Activated naive CD8-positive, alpha-beta T cell treated with anti-CD3 and anti-CD28 coated beads, Interleukin-2, amount 10 ng/mL, durations not matched to agents 7 days and 5 days (primary cell): ENCODE measurements around the gene ARMC5. TPM values are rescaled to one million over a fixed set of nuclear protein-coding genes. Genes with fewer than 3 reads are reported as not detected.

Source experiments
- ATAC-seq: fragments of 150-1000 bp; cut with Tn5 transposase; one replicate; pipeline ENCODE4 v1.10.0; 2021; ENCODE audit warnings: low read depth, moderate library complexity
- POLR2A ChIA-PET: fragments of 350-600 bp; sonication (Branson Sonifier 250); formaldehyde crosslinking; loops from one replicate; lab custom pipeline; 2021; ENCODE audit warnings: antibody characterized with exemption; lab: Charles Lee
- DNase-seq: peaks from one replicate; pipeline ENCODE4 v3.0.0; 2021
- H3K27ac Mint-ChIP-seq: one replicate; pipeline ENCODE4 v1.8.0; 2022; ENCODE audit warnings: mild to moderate bottlenecking, mixed read lengths
- H3K27me3 Mint-ChIP-seq: one replicate; pipeline ENCODE4 v1.8.0; 2022; ENCODE audit warnings: mild to moderate bottlenecking, moderate library complexity, mixed read lengths
- H3K36me3 Mint-ChIP-seq: one replicate; pipeline ENCODE4 v1.8.0; 2021; ENCODE audit warnings: mild to moderate bottlenecking, mixed read lengths
- H3K4me1 Mint-ChIP-seq: one replicate; pipeline ENCODE4 v1.8.0; 2021; ENCODE audit warnings: mixed read lengths
- H3K4me3 Mint-ChIP-seq: one replicate; pipeline ENCODE4 v1.8.0; 2022; ENCODE audit warnings: mild to moderate bottlenecking, moderate library complexity, mixed read lengths
- H3K9me3 Mint-ChIP-seq: one replicate; pipeline ENCODE4 v1.8.0; 2021; ENCODE audit warnings: mixed read lengths
- total RNA-seq, 2 experiments: library from RNA; stranded (reverse); gene quantifications; one replicate each; pipeline ENCODE4 v1.2.3, GENCODE V29; 2021

The ARMC5 gene
- total RNA-seq, 2 experiments from 2014 or later: 12.9 to 13.6 TPM

- H3K27ac Mint-ChIP-seq: no peak overlapping the region
- no peak for ATAC-seq
- H3K4me1 Mint-ChIP-seq: peaks cover 21% of the 10 kb centered on the region
- DNase-seq: no peak
- no peak overlapping the region for H3K4me3 Mint-ChIP-seq
- H3K9me3 Mint-ChIP-seq: no peaks in the 10 kb centered on the region
- H3K36me3 Mint-ChIP-seq: peaks cover 4% of the 10 kb centered on the region
- POLR2A ChIA-PET: interaction anchor here (0.7 kb wide), 1 partner anchor 49 kb away, joined by 6 read pairs; no protein-coding TSS in a partner anchor
- peaks cover 31% of the 10 kb centered on the region for H3K27me3 Mint-ChIP-seq
Measured at GRCh38 chr16:31470615-31471014, 11.3 kb downstream of the ARMC5 start.

- peaks cover 23% of the 10 kb centered on the region for H3K4me1 Mint-ChIP-seq
- no peaks in the 10 kb centered on the region for H3K9me3 Mint-ChIP-seq
- peak overlapping the region; percentile 11 for H3K4me3 Mint-ChIP-seq
- H3K27ac Mint-ChIP-seq: no peak overlapping the region
- peaks cover 2% of the 10 kb centered on the region for H3K36me3 Mint-ChIP-seq
- DNase-seq (no peak), ATAC-seq (no peak)
- peaks cover 36% of the 10 kb centered on the region for H3K27me3 Mint-ChIP-seq
- POLR2A ChIA-PET: interaction anchor here (0.9 kb wide), 1 partner anchor 12 kb away, joined by 3 read pairs; the partner anchor contains the start of gene ARMC5
Measured at GRCh38 chr16:31471241-31471874, 12.1 kb downstream of the ARMC5 start.

DNA sequence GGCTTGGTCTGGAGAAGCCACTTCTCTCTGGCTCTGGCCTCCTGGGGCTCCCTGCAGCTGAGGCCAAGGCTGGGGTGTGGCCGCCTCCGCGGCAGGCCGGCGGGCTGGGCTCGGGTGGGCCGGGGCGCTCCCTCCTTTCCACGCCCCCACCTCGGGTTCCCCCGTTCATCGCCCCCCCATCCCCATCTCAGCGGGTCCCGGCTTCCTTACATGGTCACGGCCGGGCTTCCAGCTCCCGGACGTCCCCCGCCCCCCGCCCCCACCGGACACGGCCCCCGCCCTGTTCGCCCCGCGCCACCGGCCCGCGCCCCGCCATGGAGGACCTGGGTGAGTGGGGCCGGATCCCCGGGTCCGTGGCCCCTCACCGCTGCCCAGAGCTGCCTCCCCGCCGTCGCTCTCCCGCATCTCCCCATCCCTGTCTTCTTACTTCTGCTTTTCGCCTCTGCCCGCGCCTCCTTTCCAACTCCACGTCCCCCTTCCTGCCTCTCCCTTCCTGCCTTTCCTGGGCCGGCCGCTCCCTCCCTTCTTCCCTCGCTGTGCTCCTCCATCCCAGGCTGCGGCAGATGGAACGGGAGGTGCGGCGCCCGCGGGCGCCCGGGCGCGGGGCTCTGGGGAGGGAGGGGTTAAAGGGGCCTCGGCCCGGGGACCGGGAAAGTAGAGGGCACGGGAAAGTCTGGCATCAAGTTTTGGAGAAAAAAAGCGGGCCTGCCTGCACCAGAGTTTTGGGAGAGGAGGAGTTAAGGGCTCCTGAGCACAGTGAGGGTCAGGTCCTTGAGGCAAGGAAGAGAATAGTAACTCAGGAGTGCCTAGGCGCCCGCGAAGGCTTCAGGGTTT, 12.8 kb downstream of the ARMC5 start, which contains the start of gene TGFB1I1:
Gene TGFB1I1 (plus strand): TSS at position 278 of the 834 bp plus-strand sequence. CDS start 37 bp downstream, at position 315.
- Mint-ChIP-seq H3K4me1 (peaks cover 21% of the 10 kb centered on the region), H3K4me3 (peak within 1 kb of the TSS; percentile 77), H3K9me3 (no peaks in the 10 kb centered on the region), H3K36me3 (no peaks in the 10 kb centered on the region), H3K27ac (peak within 1 kb of the TSS; percentile 42), H3K27me3 (peaks cover 40% of the 10 kb centered on the region)
- POLR2A ChIA-PET: interaction anchor here (0.9 kb wide), 1 partner anchor 13 kb away, joined by 3 read pairs; the partner anchor contains the start of gene ARMC5
- DNase-seq (no peak), ATAC-seq (no peak)

DNA sequence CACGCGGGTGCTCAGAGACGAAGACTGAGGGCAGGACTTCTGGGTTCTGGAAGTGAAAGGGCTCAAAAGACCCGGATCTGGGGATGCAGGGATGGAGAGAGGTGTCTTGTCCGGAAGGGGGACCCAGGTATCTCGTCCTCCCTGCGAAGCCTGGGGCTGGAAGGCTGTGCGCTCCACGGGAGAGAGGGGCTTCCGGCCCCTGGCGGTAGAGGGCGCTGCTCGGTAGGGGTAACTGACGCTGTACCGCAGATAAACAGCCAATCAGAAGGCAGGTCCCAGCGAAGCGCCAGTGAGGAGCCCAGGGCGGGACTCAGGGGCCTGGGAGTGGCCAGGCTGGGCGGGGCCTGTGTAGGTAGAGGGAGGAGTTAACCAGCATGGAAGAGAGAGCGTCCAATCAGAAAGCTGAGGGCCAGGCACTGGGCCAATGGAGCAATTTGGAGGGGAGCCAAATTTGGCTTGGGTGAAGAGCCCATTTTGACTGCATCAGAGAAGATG, 13.5 kb downstream of the ARMC5 start:
- DNase-seq (peak; percentile 57), ATAC-seq (peak; percentile 41)
- peaks cover 40% of the 10 kb centered on the region for H3K27me3 Mint-ChIP-seq
- POLR2A ChIA-PET: no interaction called here
- peaks cover 14% of the 10 kb centered on the region for H3K4me1 Mint-ChIP-seq
- no peaks in the 10 kb centered on the region for H3K9me3 Mint-ChIP-seq
- peak overlapping the region; percentile 77 for H3K4me3 Mint-ChIP-seq
- H3K36me3 Mint-ChIP-seq: no peaks in the 10 kb centered on the region
- H3K27ac Mint-ChIP-seq: no peak overlapping the region

DNA sequence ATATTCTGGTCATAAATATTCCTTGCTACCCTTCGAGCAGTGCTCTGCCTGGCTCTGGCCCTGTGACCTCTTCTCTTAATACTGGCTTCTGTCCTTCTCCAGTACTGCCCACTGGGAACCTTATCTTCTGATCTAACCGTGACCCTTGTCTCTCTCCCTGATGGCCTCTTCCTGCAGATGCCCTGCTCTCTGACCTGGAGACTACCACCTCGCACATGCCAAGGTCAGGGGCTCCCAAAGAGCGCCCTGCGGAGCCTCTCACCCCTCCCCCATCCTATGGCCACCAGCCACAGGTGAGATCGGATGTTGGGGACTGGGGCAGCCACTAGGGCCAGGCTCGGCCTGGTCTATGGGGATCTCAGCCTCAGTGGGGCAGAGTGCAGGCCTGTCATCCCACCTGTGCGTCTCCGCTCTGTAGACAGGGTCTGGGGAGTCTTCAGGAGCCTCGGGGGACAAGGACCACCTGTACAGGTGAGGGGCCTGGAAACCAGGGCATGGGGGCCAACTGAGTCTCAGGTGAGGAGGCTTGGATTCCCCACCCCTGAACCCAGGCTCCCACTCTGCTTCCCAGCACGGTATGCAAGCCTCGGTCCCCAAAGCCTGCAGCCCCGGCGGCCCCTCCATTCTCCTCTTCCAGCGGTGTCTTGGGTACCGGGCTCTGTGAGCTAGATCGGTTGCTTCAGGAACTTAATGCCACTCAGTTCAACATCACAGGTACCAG, 14.1 kb downstream of the ARMC5 start:
- POLR2A ChIA-PET: interaction anchor here (1.2 kb wide), 1 partner anchor 13 kb away, joined by 11 read pairs; the partner anchor contains the start of gene ARMC5
- Mint-ChIP-seq H3K4me1 (peaks cover 10% of the 10 kb centered on the region), H3K27ac (no peak overlapping the region), H3K27me3 (peaks cover 40% of the 10 kb centered on the region), H3K9me3 (no peaks in the 10 kb centered on the region), H3K4me3 (peak overlapping the region; percentile 77), H3K36me3 (no peaks in the 10 kb centered on the region)
- DNase-seq (no peak), ATAC-seq (no peak)

DNA sequence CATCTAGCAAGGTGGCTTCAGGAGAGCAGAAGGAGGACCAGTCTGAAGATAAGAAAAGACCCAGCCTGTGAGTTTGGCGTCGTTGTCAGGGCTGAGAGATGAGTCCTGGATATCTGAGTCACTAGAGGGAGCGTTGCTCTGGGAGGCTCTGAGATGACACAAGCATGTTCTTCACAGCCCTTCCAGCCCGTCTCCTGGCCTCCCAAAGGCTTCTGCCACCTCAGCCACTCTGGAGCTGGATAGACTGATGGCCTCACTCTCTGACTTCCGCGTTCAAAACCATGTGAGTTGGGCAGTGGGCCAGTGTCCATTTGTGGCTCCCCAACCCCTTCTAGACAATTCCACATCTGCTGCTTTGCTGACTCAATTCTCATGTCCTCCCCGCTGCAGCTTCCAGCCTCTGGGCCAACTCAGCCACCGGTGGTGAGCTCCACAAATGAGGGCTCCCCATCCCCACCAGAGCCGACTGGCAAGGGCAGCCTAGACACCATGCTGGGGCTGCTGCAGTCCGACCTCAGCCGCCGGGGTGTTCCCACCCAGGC, 14.9 kb downstream of the ARMC5 start:
- no peaks in the 10 kb centered on the region for H3K9me3 Mint-ChIP-seq

DNA sequence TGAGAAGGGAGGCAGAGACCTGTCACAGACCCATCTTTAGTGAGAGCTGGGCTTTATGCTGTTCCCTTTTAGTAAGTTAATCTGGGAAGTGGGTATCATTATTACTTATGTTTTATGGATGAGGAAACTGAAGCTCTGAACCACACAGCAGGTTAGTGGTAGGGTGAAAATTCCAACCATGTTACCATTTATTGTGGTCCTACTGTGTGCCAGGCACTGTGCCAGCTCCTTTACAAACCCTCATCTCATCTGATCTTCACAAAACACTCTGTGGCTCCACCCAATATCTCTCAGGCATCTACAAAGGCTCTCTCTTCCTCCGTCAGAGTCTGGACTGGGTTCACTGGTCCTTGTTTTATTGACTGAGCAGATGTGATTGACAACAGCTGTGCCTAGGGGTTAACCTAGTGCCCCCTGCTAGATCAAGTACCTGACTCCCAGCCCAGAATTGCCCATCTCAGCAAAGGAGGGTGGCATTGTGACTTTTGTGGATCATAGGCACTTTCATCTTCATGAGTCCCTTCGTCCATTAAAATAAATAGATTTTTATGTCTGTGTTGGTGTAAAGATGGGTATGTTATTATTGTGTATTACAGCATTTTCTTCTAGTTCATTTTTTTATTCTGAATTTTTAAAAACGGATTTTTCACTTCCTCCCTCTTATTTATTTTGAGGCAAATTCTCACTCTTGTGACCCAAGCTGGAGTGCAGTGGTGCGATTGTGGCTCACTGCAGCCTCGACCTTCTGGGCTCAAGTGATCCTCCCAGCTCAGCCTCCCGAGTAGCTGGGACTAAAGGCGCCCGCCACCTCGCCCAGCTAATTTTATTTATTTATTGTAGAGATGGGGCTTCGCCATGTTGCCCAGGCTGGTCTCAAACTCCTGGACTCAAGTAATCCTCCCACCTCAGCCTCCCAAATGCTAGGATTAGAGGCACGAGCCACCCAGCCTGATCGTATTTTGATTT, 15.8 kb downstream of the ARMC5 start:
- H3K4me3 Mint-ChIP-seq: no peak overlapping the region
- no peaks in the 10 kb centered on the region for H3K36me3 Mint-ChIP-seq
- peaks cover 10% of the 10 kb centered on the region for H3K4me1 Mint-ChIP-seq

More for the DNA sequence above, 14.9 kb downstream of the ARMC5 start:
- Mint-ChIP-seq H3K27me3 (peaks cover 40% of the 10 kb centered on the region), H3K4me3 (no peak overlapping the region), H3K36me3 (no peaks in the 10 kb centered on the region), H3K4me1 (peaks cover 10% of the 10 kb centered on the region), H3K27ac (no peak overlapping the region)
- POLR2A ChIA-PET: interaction anchor here (1.2 kb wide), 1 partner anchor 14 kb away, joined by 11 read pairs; the partner anchor contains the start of gene ARMC5
- no peak for DNase-seq
- ATAC-seq: no peak

GRCh38 chr16:31475946-31476302, 16.6 kb downstream of the ARMC5 start:
- no peaks in the 10 kb centered on the region for H3K9me3 Mint-ChIP-seq
- H3K36me3 Mint-ChIP-seq: no peaks in the 10 kb centered on the region
- H3K4me1 Mint-ChIP-seq: peaks cover 10% of the 10 kb centered on the region
- ATAC-seq (no peak), DNase-seq (no peak)
- POLR2A ChIA-PET: interaction anchor here (1.4 to 4.5 kb wide), 2 partner anchors 15 to 17 kb away, joined by 6 to 36 read pairs; partner anchors contain the start of gene ARMC5
- H3K27ac Mint-ChIP-seq: peak overlapping the region; percentile 80
- peak overlapping the region; percentile 88 for H3K4me3 Mint-ChIP-seq
- H3K27me3 Mint-ChIP-seq: peaks cover 37% of the 10 kb centered on the region

More for the DNA sequence above, 15.8 kb downstream of the ARMC5 start:
- Mint-ChIP-seq H3K9me3 (no peaks in the 10 kb centered on the region), H3K27me3 (peaks cover 40% of the 10 kb centered on the region), H3K27ac (no peak overlapping the region)
- DNase-seq: no peak
- POLR2A ChIA-PET: interaction anchor here (1.2 to 4.5 kb wide), 2 partner anchors 15 to 16 kb away, joined by 11 to 36 read pairs; partner anchors contain the start of gene ARMC5
- no peak for ATAC-seq

- DNase-seq (peak; percentile 84), ATAC-seq (peak; percentile 87)
- H3K9me3 Mint-ChIP-seq: no peaks in the 10 kb centered on the region
- POLR2A ChIA-PET: interaction anchor here (0.8 to 4.5 kb wide), 5 partner anchors 12 to 237 kb away, joined by 4 to 36 read pairs (median 5); partner anchors contain the start of gene ARMC5
- H3K27me3 Mint-ChIP-seq: peaks cover 31% of the 10 kb centered on the region
- H3K36me3 Mint-ChIP-seq: no peaks in the 10 kb centered on the region
- H3K4me3 Mint-ChIP-seq: peak overlapping the region; percentile 88
- H3K4me1 Mint-ChIP-seq: peaks cover 10% of the 10 kb centered on the region
- H3K27ac Mint-ChIP-seq: peak overlapping the region; percentile 80
Measured at GRCh38 chr16:31476303-31477219, 17.3 kb downstream of the ARMC5 start.

- POLR2A ChIA-PET: interaction anchor here (0.8 to 4.5 kb wide), 6 partner anchors 11 to 236 kb away, joined by 4 to 36 read pairs (median 5); partner anchors contain the start of genes ARMC5 and RUSF1
- peak overlapping the region; percentile 71 for H3K4me3 Mint-ChIP-seq
- peaks cover 8% of the 10 kb centered on the region for H3K4me1 Mint-ChIP-seq
- DNase-seq: peak; percentile 61
- H3K27me3 Mint-ChIP-seq: peaks cover 26% of the 10 kb centered on the region
- no peaks in the 10 kb centered on the region for H3K9me3 Mint-ChIP-seq
- peak overlapping the region; percentile 65 for H3K27ac Mint-ChIP-seq
- no peaks in the 10 kb centered on the region for H3K36me3 Mint-ChIP-seq
- ATAC-seq: peak; percentile 29
Measured at GRCh38 chr16:31477220-31478216, 18.2 kb downstream of the ARMC5 start.
